ENCODE measurements around the gene EXOC4. TPM values are rescaled to one million over a fixed set of nuclear protein-coding genes. Genes with fewer than 3 reads are reported as not detected.
A peak's percentile ranks its signal among the peaks of the same experiment; 100 is the strongest.

Gene EXOC4
- total RNA-seq, 1 experiment from 2014 or later = 111 TPM

- no peaks in the 10 kb centered on the region for H3K9me3 ChIP-seq (ENCODE audit: low read length)
Observed at GRCh38 chr7:133258174-133258573, 5.3 kb downstream of the EXOC4 start.

GRCh38 chr7:133265821-133266220, 12.9 kb downstream of the EXOC4 start:
- DNase-seq = no peak
- H2AFZ ChIP-seq (ENCODE audit: low read length) = no peak overlapping the region
- no peak overlapping the region for H3K4me3 ChIP-seq (ENCODE audit: low read length)
- H3K27ac ChIP-seq (ENCODE audit: low read length) = no peak overlapping the region
- H3K27me3 ChIP-seq (ENCODE audit: low read length) = no peaks in the 10 kb centered on the region
- H3K79me2 ChIP-seq (ENCODE audit: low read length) = peaks cover 83% of the 10 kb centered on the region
- no peaks in the 10 kb centered on the region for H4K20me1 ChIP-seq (ENCODE audit: insufficient read depth, low read depth, low read length)
- no peak overlapping the region for H3K9ac ChIP-seq (ENCODE audit: low read length)
- H3K9me2 ChIP-seq (replicated peaks; ENCODE audit: insufficient read depth, low read length) = no peaks in the 10 kb centered on the region
- peaks cover 20% of the 10 kb centered on the region for H3K4me1 ChIP-seq (ENCODE audit: low read length)
- H3K36me3 ChIP-seq (ENCODE audit: insufficient read depth, low read length) = no peaks in the 10 kb centered on the region
- no peak overlapping the region for H3K4me2 ChIP-seq (ENCODE audit: low read depth, low read length, poor library complexity, severe bottlenecking)
- H3K9me3 ChIP-seq (ENCODE audit: low read length) = no peaks in the 10 kb centered on the region

More at GRCh38 chr7:133258174-133258573, 5.3 kb downstream of the EXOC4 start:
- no peak for DNase-seq
- H3K4me1 ChIP-seq (ENCODE audit: low read length) = peaks cover 12% of the 10 kb centered on the region
- no peaks in the 10 kb centered on the region for H3K36me3 ChIP-seq (ENCODE audit: insufficient read depth, low read length)
- H3K4me3 ChIP-seq (ENCODE audit: low read length) = no peak overlapping the region
- peaks cover 91% of the 10 kb centered on the region for H3K79me2 ChIP-seq (ENCODE audit: low read length)
- H3K9me2 ChIP-seq (replicated peaks; ENCODE audit: insufficient read depth, low read length) = no peaks in the 10 kb centered on the region
- no peak overlapping the region for H2AFZ ChIP-seq (ENCODE audit: low read length)
- no peaks in the 10 kb centered on the region for H4K20me1 ChIP-seq (ENCODE audit: insufficient read depth, low read depth, low read length)
- H3K27me3 ChIP-seq (ENCODE audit: low read length) = no peaks in the 10 kb centered on the region
- no peak overlapping the region for H3K9ac ChIP-seq (ENCODE audit: low read length)
- H3K27ac ChIP-seq (ENCODE audit: low read length) = no peak overlapping the region
- H3K4me2 ChIP-seq (ENCODE audit: low read depth, low read length, poor library complexity, severe bottlenecking) = no peak overlapping the region

- H3K27ac ChIP-seq (ENCODE audit: low read length) = no peak overlapping the region
- H3K9me2 ChIP-seq (replicated peaks; ENCODE audit: insufficient read depth, low read length) = no peaks in the 10 kb centered on the region
- H2AFZ ChIP-seq (ENCODE audit: low read length) = no peak overlapping the region
- H3K4me1 ChIP-seq (ENCODE audit: low read length) = peaks cover 27% of the 10 kb centered on the region
- H3K9ac ChIP-seq (ENCODE audit: low read length) = no peak overlapping the region
- H3K36me3 ChIP-seq (ENCODE audit: insufficient read depth, low read length) = no peaks in the 10 kb centered on the region
- no peak for DNase-seq
- H3K79me2 ChIP-seq (ENCODE audit: low read length) = peaks cover 87% of the 10 kb centered on the region
- no peaks in the 10 kb centered on the region for H3K27me3 ChIP-seq (ENCODE audit: low read length)
- no peaks in the 10 kb centered on the region for H4K20me1 ChIP-seq (ENCODE audit: insufficient read depth, low read depth, low read length)
- H3K4me3 ChIP-seq (ENCODE audit: low read length) = no peak overlapping the region
- no peaks in the 10 kb centered on the region for H3K9me3 ChIP-seq (ENCODE audit: low read length)
- peak overlapping the region; percentile 16 for H3K4me2 ChIP-seq (ENCODE audit: low read depth, low read length, poor library complexity, severe bottlenecking)
Observed at GRCh38 chr7:133268355-133268754, 15.5 kb downstream of the EXOC4 start.

DNA sequence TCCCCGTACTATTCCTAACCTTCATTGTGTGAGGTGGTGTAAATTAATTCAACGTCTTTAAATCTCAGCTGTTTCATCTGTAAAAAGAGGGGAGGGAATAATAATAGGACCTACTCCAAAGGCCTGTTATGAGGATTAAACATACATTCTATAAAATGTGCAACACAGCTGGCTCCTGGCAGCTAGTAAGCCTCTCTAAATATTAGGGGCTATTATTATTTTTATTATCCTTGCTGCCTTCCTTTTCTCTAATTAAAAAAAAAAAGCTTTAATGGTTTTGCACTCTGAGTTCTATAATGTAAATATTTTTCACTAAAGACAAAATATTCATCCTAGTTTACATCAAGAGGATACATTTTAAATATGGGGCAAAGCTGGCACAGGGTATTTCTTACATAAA, 19.5 kb downstream of the EXOC4 start:
- no peaks in the 10 kb centered on the region for H4K20me1 ChIP-seq (ENCODE audit: insufficient read depth, low read depth, low read length)
- no peaks in the 10 kb centered on the region for H3K9me3 ChIP-seq (ENCODE audit: low read length)
- H3K4me3 ChIP-seq (ENCODE audit: low read length) = no peak overlapping the region
- H3K9me2 ChIP-seq (replicated peaks; ENCODE audit: insufficient read depth, low read length) = no peaks in the 10 kb centered on the region
- H3K4me2 ChIP-seq (ENCODE audit: low read depth, low read length, poor library complexity, severe bottlenecking) = no peak overlapping the region
- peaks cover 68% of the 10 kb centered on the region for H3K79me2 ChIP-seq (ENCODE audit: low read length)
- H3K27ac ChIP-seq (ENCODE audit: low read length) = no peak overlapping the region
- no peak overlapping the region for H3K9ac ChIP-seq (ENCODE audit: low read length)
- no peaks in the 10 kb centered on the region for H3K36me3 ChIP-seq (ENCODE audit: insufficient read depth, low read length)
- no peak overlapping the region for H2AFZ ChIP-seq (ENCODE audit: low read length)
- DNase-seq = no peak
- H3K4me1 ChIP-seq (ENCODE audit: low read length) = peaks cover 30% of the 10 kb centered on the region
- no peaks in the 10 kb centered on the region for H3K27me3 ChIP-seq (ENCODE audit: low read length)

DNA sequence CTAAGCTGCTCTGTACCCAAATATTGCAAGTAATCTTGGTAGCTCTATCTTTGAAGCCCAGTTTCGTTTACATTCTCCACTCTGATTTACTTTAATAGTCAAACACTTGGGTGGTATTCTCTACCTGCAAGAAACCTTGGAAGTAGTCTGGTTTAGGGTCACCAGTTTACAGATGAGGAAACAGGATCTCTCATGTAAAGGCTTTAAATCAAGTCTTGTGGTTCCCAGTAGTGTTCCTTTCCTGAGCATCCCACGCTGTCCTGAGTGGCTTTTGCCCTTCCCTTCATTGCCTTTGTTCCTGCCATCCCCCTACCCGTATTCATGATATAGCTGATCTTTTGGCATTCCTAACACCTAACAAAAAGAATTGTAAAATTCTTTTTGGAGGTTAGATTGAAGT, 20.3 kb downstream of the EXOC4 start:
- Histone ChIP-seq H3K4me1 (ENCODE audit: low read length) (peaks cover 25% of the 10 kb centered on the region), H3K4me3 (ENCODE audit: low read length) (no peak overlapping the region), H3K36me3 (ENCODE audit: insufficient read depth, low read length) (peaks cover under 1% of the 10 kb centered on the region; the same call in 1 of the 2 replicates), H2AFZ (ENCODE audit: low read length) (no peak overlapping the region), H3K79me2 (ENCODE audit: low read length) (peaks cover 72% of the 10 kb centered on the region), H3K9me2 (replicated peaks; ENCODE audit: insufficient read depth, low read length) (no peaks in the 10 kb centered on the region), H3K4me2 (ENCODE audit: low read depth, low read length, poor library complexity, severe bottlenecking) (no peak overlapping the region), H4K20me1 (ENCODE audit: insufficient read depth, low read depth, low read length) (no peaks in the 10 kb centered on the region), H3K27ac (ENCODE audit: low read length) (no peak overlapping the region), H3K9me3 (ENCODE audit: low read length) (no peaks in the 10 kb centered on the region), H3K9ac (ENCODE audit: low read length) (no peak overlapping the region), H3K27me3 (ENCODE audit: low read length) (no peaks in the 10 kb centered on the region)
- no peak for DNase-seq

- Histone ChIP-seq H3K9me2 (replicated peaks; ENCODE audit: insufficient read depth, low read length) (no peaks in the 10 kb centered on the region), H3K79me2 (ENCODE audit: low read length) (peaks cover 66% of the 10 kb centered on the region), H3K9ac (ENCODE audit: low read length) (no peak overlapping the region), H3K9me3 (ENCODE audit: low read length) (no peaks in the 10 kb centered on the region), H3K36me3 (ENCODE audit: insufficient read depth, low read length) (peaks cover 4% of the 10 kb centered on the region; the same call in 1 of the 2 replicates), H3K27me3 (ENCODE audit: low read length) (no peaks in the 10 kb centered on the region), H3K27ac (ENCODE audit: low read length) (no peak overlapping the region), H4K20me1 (ENCODE audit: insufficient read depth, low read depth, low read length) (no peaks in the 10 kb centered on the region), H2AFZ (ENCODE audit: low read length) (no peak overlapping the region), H3K4me3 (ENCODE audit: low read length) (no peak overlapping the region), H3K4me1 (ENCODE audit: low read length) (peaks cover 15% of the 10 kb centered on the region), H3K4me2 (ENCODE audit: low read depth, low read length, poor library complexity, severe bottlenecking) (no peak overlapping the region)
- DNase-seq = no peak
Observed at GRCh38 chr7:133274265-133274664, 21.4 kb downstream of the EXOC4 start.

DNA sequence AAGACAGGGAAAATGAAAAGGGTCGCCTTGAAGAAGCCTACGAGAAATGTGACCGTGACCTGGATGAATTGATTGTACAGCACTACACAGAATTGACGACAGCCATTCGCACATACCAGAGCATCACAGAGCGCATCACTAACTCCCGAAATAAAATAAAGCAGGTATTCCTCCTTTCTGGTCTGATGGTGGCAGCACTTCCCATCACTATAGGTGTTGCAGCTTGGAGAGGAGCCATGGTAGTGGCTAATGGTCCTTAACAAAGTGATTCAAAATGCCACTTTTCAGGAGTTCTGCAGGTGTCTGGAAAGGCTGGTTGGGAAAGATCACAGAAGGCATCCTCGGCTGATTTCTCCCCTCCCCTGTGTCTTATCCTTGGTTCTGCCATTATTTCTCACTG, 22.1 kb downstream of the EXOC4 start:
- Histone ChIP-seq H4K20me1 (ENCODE audit: insufficient read depth, low read depth, low read length) (no peaks in the 10 kb centered on the region), H3K27me3 (ENCODE audit: low read length) (no peaks in the 10 kb centered on the region), H2AFZ (ENCODE audit: low read length) (no peak overlapping the region), H3K79me2 (ENCODE audit: low read length) (peaks cover 62% of the 10 kb centered on the region), H3K9me3 (ENCODE audit: low read length) (no peaks in the 10 kb centered on the region), H3K4me1 (ENCODE audit: low read length) (peaks cover 10% of the 10 kb centered on the region), H3K4me3 (ENCODE audit: low read length) (no peak overlapping the region), H3K9ac (ENCODE audit: low read length) (no peak overlapping the region), H3K36me3 (ENCODE audit: insufficient read depth, low read length) (peaks cover 4% of the 10 kb centered on the region; the same call in 1 of the 2 replicates), H3K4me2 (ENCODE audit: low read depth, low read length, poor library complexity, severe bottlenecking) (no peak overlapping the region), H3K27ac (ENCODE audit: low read length) (no peak overlapping the region), H3K9me2 (replicated peaks; ENCODE audit: insufficient read depth, low read length) (no peaks in the 10 kb centered on the region)
- DNase-seq = no peak

DNA sequence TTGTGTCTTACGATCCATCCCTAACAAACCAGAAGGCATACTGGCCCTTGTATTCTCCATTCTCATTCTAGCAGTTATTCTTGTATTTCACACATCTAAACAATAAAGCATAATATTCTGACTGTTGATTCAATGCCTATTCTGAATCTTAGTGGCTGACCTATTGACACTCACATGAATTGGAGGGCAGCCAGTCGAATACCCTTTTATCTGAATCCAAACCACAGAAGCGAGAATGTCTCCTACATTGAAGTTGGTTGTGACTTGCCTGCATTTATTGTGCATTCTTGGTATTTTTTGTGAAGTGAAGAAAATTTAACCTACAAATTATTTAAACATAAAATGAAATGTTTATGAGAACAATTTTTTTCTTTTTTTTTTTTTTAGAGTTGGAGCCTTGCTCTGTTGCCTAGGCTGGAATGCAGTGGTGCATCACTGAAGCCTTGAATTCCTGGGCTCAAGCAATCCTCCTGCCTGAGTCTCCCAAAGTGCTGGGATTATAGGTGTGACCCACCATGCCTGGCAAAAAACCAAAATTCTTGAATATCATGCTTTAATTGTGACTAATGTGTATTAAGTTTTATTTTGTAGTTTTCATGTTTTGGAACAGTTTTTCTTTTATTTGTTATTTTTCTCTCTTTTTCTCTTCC, 22.7 kb downstream of the EXOC4 start:
- no peaks in the 10 kb centered on the region for H3K9me2 ChIP-seq (replicated peaks; ENCODE audit: insufficient read depth, low read length)
- no peak overlapping the region for H3K4me2 ChIP-seq (ENCODE audit: low read depth, low read length, poor library complexity, severe bottlenecking)
- H3K4me3 ChIP-seq (ENCODE audit: low read length) = no peak overlapping the region
- peaks cover 10% of the 10 kb centered on the region for H3K4me1 ChIP-seq (ENCODE audit: low read length)
- no peak overlapping the region for H3K9ac ChIP-seq (ENCODE audit: low read length)
- peaks cover 4% of the 10 kb centered on the region; the same call in 1 of the 2 replicates for H3K36me3 ChIP-seq (ENCODE audit: insufficient read depth, low read length)
- H3K79me2 ChIP-seq (ENCODE audit: low read length) = peaks cover 62% of the 10 kb centered on the region
- no peak overlapping the region for H2AFZ ChIP-seq (ENCODE audit: low read length)
- no peaks in the 10 kb centered on the region for H3K27me3 ChIP-seq (ENCODE audit: low read length)
- no peak overlapping the region for H3K27ac ChIP-seq (ENCODE audit: low read length)
- no peak for DNase-seq
- H3K9me3 ChIP-seq (ENCODE audit: low read length) = no peaks in the 10 kb centered on the region
- H4K20me1 ChIP-seq (ENCODE audit: insufficient read depth, low read depth, low read length) = no peaks in the 10 kb centered on the region

Measured in Karpas-422 (cell line).